ENCODE measurements around the gene BCL2A1. TPM values are rescaled to one million over a fixed set of nuclear protein-coding genes. Genes with fewer than 3 reads are reported as not detected.

BCL2A1 gene
- total and polyA plus RNA-seq, 10 of the 15 experiments (the other 5 are each of a cell fraction or from before 2014, with no cell fraction given): 181 to 570 (median 321) TPM

- TF ChIP-seq ZNF687 (IDR thresholded peaks at IDR 0.05) (peak; percentile 34; the same call in 1 of the 2 replicates), ZNF274 (IDR thresholded peaks at IDR 0.05; ENCODE audit: insufficient read depth, insufficient read length) (no peak), BHLHE40 (IDR thresholded peaks at IDR 0.05; ENCODE audit: borderline replicate concordance in 1 of 2, low read depth in 2 of 2, low read length in 1 of 2) (no peak), TCF7 (IDR thresholded peaks at IDR 0.05; ENCODE audit: borderline replicate concordance) (no peak; the same call in 1 of the 2 replicates), MEF2B (IDR thresholded peaks at IDR 0.05; ENCODE audit: partially characterized antibody, poor library complexity, severe bottlenecking) (no peak), CUX1 (IDR thresholded peaks at IDR 0.05; ENCODE audit: insufficient replicate concordance, low read depth, low read length) (no peak)
- TF ChIP-seq, protein P1, sequence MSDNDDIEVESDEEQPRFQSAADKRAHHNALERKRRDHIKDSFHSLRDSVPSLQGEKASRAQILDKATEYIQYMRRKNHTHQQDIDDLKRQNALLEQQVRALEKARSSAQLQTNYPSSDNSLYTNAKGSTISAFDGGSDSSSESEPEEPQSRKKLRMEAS (IDR thresholded peaks at IDR 0.05; ENCODE audit: low read depth, low read length): no peak
- TF ChIP-seq, protein P2, sequence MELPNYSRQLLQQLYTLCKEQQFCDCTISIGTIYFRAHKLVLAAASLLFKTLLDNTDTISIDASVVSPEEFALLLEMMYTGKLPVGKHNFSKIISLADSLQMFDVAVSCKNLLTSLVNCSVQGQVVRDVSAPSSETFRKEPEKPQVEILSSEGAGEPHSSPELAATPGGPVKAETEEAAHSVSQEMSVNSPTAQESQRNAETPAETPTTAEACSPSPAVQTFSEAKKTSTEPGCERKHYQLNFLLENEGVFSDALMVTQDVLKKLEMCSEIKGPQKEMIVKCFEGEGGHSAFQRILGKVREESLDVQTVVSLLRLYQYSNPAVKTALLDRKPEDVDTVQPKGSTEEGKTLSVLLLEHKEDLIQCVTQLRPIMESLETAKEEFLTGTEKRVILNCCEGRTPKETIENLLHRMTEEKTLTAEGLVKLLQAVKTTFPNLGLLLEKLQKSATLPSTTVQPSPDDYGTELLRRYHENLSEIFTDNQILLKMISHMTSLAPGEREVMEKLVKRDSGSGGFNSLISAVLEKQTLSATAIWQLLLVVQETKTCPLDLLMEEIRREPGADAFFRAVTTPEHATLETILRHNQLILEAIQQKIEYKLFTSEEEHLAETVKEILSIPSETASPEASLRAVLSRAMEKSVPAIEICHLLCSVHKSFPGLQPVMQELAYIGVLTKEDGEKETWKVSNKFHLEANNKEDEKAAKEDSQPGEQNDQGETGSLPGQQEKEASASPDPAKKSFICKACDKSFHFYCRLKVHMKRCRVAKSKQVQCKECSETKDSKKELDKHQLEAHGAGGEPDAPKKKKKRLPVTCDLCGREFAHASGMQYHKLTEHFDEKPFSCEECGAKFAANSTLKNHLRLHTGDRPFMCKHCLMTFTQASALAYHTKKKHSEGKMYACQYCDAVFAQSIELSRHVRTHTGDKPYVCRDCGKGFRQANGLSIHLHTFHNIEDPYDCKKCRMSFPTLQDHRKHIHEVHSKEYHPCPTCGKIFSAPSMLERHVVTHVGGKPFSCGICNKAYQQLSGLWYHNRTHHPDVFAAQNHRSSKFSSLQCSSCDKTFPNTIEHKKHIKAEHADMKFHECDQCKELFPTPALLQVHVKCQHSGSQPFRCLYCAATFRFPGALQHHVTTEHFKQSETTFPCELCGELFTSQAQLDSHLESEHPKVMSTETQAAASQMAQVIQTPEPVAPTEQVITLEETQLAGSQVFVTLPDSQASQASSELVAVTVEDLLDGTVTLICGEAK (IDR thresholded peaks at IDR 0.05; ENCODE audit: borderline replicate concordance): no peak
- TF ChIP-seq, protein P3, sequence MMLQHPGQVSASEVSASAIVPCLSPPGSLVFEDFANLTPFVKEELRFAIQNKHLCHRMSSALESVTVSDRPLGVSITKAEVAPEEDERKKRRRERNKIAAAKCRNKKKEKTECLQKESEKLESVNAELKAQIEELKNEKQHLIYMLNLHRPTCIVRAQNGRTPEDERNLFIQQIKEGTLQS (IDR thresholded peaks at IDR 0.05; ENCODE audit: borderline replicate concordance, extremely low read depth, low read depth, low read length): no peak
- TF ChIP-seq, protein P4, sequence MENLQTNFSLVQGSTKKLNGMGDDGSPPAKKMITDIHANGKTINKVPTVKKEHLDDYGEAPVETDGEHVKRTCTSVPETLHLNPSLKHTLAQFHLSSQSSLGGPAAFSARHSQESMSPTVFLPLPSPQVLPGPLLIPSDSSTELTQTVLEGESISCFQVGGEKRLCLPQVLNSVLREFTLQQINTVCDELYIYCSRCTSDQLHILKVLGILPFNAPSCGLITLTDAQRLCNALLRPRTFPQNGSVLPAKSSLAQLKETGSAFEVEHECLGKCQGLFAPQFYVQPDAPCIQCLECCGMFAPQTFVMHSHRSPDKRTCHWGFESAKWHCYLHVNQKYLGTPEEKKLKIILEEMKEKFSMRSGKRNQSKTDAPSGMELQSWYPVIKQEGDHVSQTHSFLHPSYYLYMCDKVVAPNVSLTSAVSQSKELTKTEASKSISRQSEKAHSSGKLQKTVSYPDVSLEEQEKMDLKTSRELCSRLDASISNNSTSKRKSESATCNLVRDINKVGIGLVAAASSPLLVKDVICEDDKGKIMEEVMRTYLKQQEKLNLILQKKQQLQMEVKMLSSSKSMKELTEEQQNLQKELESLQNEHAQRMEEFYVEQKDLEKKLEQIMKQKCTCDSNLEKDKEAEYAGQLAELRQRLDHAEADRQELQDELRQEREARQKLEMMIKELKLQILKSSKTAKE (IDR thresholded peaks at IDR 0.05; ENCODE audit: low read depth, poor library complexity, severe bottlenecking): no peak
These were observed 2.6 kb upstream of the BCL2A1 start (continued) for GRCh38 chr15:79973456-79974195.

All from GM12878 (cell line).